SH-SY5Y (cell line): ENCODE measurements around the gene TSPAN32.

Experiments
- GATA2 ChIP-seq: IDR thresholded peaks from 2 replicates; pipeline ENCODE4 v1.6.1; 2011; ENCODE audit warnings: mild to moderate bottlenecking, low read depth, low read length
- GATA3 ChIP-seq: IDR thresholded peaks from 2 replicates; pipeline ENCODE4 v1.6.1; 2011; ENCODE audit warnings: low read depth, mild to moderate bottlenecking, low read length, moderate library complexity

GRCh38 chr11:2318123-2318522, 16.3 kb downstream of the TSPAN32 start:
- TF ChIP-seq GATA3 (no peak), GATA2 (no peak)
